TTC549 (cell line): ENCODE results near the gene ST8SIA2.

Source experiments
- FAIRE-seq: peaks from 2 replicates; lab custom pipeline; 2012; peaks lifted over from hg19 to GRCh38; lab: Jason Lieb, UNC

The ST8SIA2 gene

GRCh38 chr15:92393071-92393979 is at the start of gene ST8SIA2:
Gene ST8SIA2 (plus strand): TSS chr15:92393881. CDS start chr15:92394065, 184 bp downstream.
- no peak for FAIRE-seq

- no peak for FAIRE-seq
Observed at GRCh38 chr15:92343924-92344643, 49.6 kb upstream of the ST8SIA2 start.

- no peak for FAIRE-seq
Observed at GRCh38 chr15:92346063-92346462, 47.6 kb upstream of the ST8SIA2 start.

GRCh38 chr15:92355307-92355706 is 38.4 kb upstream of the ST8SIA2 start:
- no peak for FAIRE-seq

GRCh38 chr15:92361321-92362000 is 32.2 kb upstream of the ST8SIA2 start:
- no peak for FAIRE-seq

GRCh38 chr15:92362001-92362350 is 31.7 kb upstream of the ST8SIA2 start:
- FAIRE-seq, result no peak

GRCh38 chr15:92365084-92365483 is 28.6 kb upstream of the ST8SIA2 start:
- no peak for FAIRE-seq

GRCh38 chr15:92365906-92366305 is 27.8 kb upstream of the ST8SIA2 start:
- FAIRE-seq, result no peak

GRCh38 chr15:92366381-92366780 is 27.3 kb upstream of the ST8SIA2 start:
- no peak for FAIRE-seq

GRCh38 chr15:92375057-92375456 is 18.6 kb upstream of the ST8SIA2 start:
- no peak for FAIRE-seq

- no peak for FAIRE-seq
Observed at GRCh38 chr15:92376109-92376508, 17.6 kb upstream of the ST8SIA2 start.

GRCh38 chr15:92377083-92377789 is 16.4 kb upstream of the ST8SIA2 start:
- no peak for FAIRE-seq

GRCh38 chr15:92383519-92384324 is 10.0 kb upstream of the ST8SIA2 start:
- FAIRE-seq, result no peak

- no peak for FAIRE-seq
Observed at GRCh38 chr15:92384381-92384780, 9.3 kb upstream of the ST8SIA2 start.

GRCh38 chr15:92385096-92385495 is 8.6 kb upstream of the ST8SIA2 start:
- no peak for FAIRE-seq

GRCh38 chr15:92391640-92392039 is 2.0 kb upstream of the ST8SIA2 start:
- FAIRE-seq, result no peak

GRCh38 chr15:92392462-92392861 is 1.2 kb upstream of the ST8SIA2 start:
- FAIRE-seq, result no peak

GRCh38 chr15:92393980-92394308 is 263 bp downstream of the ST8SIA2 start:
- no peak for FAIRE-seq

GRCh38 chr15:92394309-92395097 is 822 bp downstream of the ST8SIA2 start:
- FAIRE-seq, result no peak

GRCh38 chr15:92395098-92395635 is 1.5 kb downstream of the ST8SIA2 start:
- FAIRE-seq, result no peak
